Vagina (tissue), 2 donors: ENCODE results near the gene GRAMD2B. TPM values are rescaled to one million over a fixed set of nuclear protein-coding genes. Genes with fewer than 3 reads are reported as not detected.
"Not testable (repeated sequence)": the region's sequence is repeated elsewhere in the genome, so short reads cannot be mapped to it uniquely, and the experiment has no call there.

Experiments used
- DNase-seq, 2 donors: peaks; one replicate each; pipeline ENCODE4 v3.0.0-alpha.2; 2017; ENCODE audit errors: extremely low spot score in 2 of 2
- H3K27ac ChIP-seq: fragments of 200-600 bp; sonication (generic); one replicate; pipeline ENCODE4 v1.5.1; 2019
- H3K27me3 ChIP-seq: fragments of 200-600 bp; sonication (generic); one replicate; pipeline ENCODE4 v1.5.1; 2019
- H3K36me3 ChIP-seq, 2 donors: fragments of 200-600 bp; sonication (generic); one replicate each; pipeline ENCODE4 v1.5.1; 2017 to 2019
- H3K4me1 ChIP-seq: fragments of 200-600 bp; sonication (generic); one replicate; pipeline ENCODE4 v1.5.1; 2019
- H3K4me3 ChIP-seq, 2 donors: fragments of 200-600 bp; sonication (generic); 1 replicate in 1 of 2; 2 replicates in 1 of 2; pipeline ENCODE4 v1.5.1; 2016 to 2019
- H3K9me3 ChIP-seq: fragments of 200-600 bp; sonication (generic); one replicate; pipeline ENCODE4 v1.5.1; 2019
- CTCF ChIP-seq, 3 experiments: fragments of 450-650 bp in 2 of 3; fragments of 200-600 bp in 1 of 3; sonication (generic) in 1 of 3; IDR thresholded peaks; one replicate each; pipeline ENCODE4 v1.5.1; 2017 to 2019; ENCODE audit warnings: antibody characterized with exemption in 3 of 3, mild to moderate bottlenecking in 2 of 3, moderate library complexity in 2 of 3
- POLR2A ChIP-seq, 2 donors: fragments of 450-650 bp; IDR thresholded peaks; one replicate each; pipeline ENCODE4 v1.6.1; 2017; ENCODE audit warnings: antibody characterized with exemption in 2 of 2, mild to moderate bottlenecking in 2 of 2, moderate library complexity in 2 of 2
- POLR2AphosphoS5 ChIP-seq, 2 donors: sonication (generic); formaldehyde crosslinking; IDR thresholded peaks; one replicate each; pipeline ENCODE4 v1.9.0; 2017; ENCODE audit warnings: antibody characterized with exemption in 2 of 2, mild to moderate bottlenecking in 2 of 2, low read depth in 1 of 2; ENCODE audit not compliant: insufficient read depth in 1 of 2
- intact Hi-C: fragments of 100-400 bp; cut with DNase I; formaldehyde crosslinking; loops from one replicate; pipeline ENCODE4 v1.15.1; 2023
- total RNA-seq: library from RNA; depleted of rRNA; stranded (reverse); fragments of >200 nt; gene quantifications from one replicate; pipeline ENCODE4 v1.2.3, GENCODE V29; 2016

Gene GRAMD2B
- total RNA-seq, 1 donor from 2014 or later: 76.9 TPM

- Histone ChIP-seq H3K27ac (peak overlapping the region; percentile 77), H3K4me1 (peaks cover 45% of the 10 kb centered on the region), H3K36me3 (no peaks in the 10 kb centered on the region), H3K9me3 (no peaks in the 10 kb centered on the region), H3K27me3 (no peaks in the 10 kb centered on the region), H3K4me3 (no peak overlapping the region)
- intact Hi-C loops: no loop called here
- DNase-seq: peak in 1 of 2 donors; percentile 6
- TF ChIP-seq CTCF (IDR thresholded peaks at IDR 0.05): no peak
- TF ChIP-seq POLR2AphosphoS5 (IDR thresholded peaks at IDR 0.05; ENCODE audit: insufficient read depth in 1 of 2, low read depth in 1 of 2): no peak
- TF ChIP-seq POLR2A (IDR thresholded peaks at IDR 0.05): no peak
These were observed 92.9 kb downstream of the GRAMD2B start for GRCh38 chr5:126516133-126516532.

- Histone ChIP-seq H3K4me3 (no peak overlapping the region), H3K27ac (peak overlapping the region; percentile 77)
- intact Hi-C loops: no loop called here
These were observed 93.6 kb downstream of the GRAMD2B start for GRCh38 chr5:126516852-126517251.

GRCh38 chr5:126519223-126519622 is 96.0 kb downstream of the GRAMD2B start:
- Histone ChIP-seq H3K27ac (peak overlapping the region; percentile 84), H3K4me1 (peaks cover 42% of the 10 kb centered on the region)
- peak in 1 of 2 donors; percentile 72 for DNase-seq
- H3K4me3 ChIP-seq, intact Hi-C loops, H3K9me3 ChIP-seq, H3K27me3 ChIP-seq, H3K36me3 ChIP-seq: not testable (repeated sequence)

More at GRCh38 chr5:126516852-126517251, 93.6 kb downstream of the GRAMD2B start:
- TF ChIP-seq POLR2A (IDR thresholded peaks at IDR 0.05) (no peak), CTCF (IDR thresholded peaks at IDR 0.05) (no peak), POLR2AphosphoS5 (IDR thresholded peaks at IDR 0.05; ENCODE audit: insufficient read depth in 1 of 2, low read depth in 1 of 2) (no peak)
- no peaks in the 10 kb centered on the region for H3K9me3 ChIP-seq
- peaks cover 48% of the 10 kb centered on the region for H3K4me1 ChIP-seq
- no peaks in the 10 kb centered on the region for H3K27me3 ChIP-seq
- H3K36me3 ChIP-seq: no peaks in the 10 kb centered on the region
- no peak for DNase-seq

- Histone ChIP-seq H3K36me3 (no peaks in the 10 kb centered on the region), H3K9me3 (no peaks in the 10 kb centered on the region), H3K4me3 (peak overlapping the region in 1 of 2 donors; percentile 15), H3K27ac (peak overlapping the region; percentile 84), H3K27me3 (no peaks in the 10 kb centered on the region), H3K4me1 (peaks cover 45% of the 10 kb centered on the region)
- DNase-seq: peak in 1 of 2 donors; percentile 90
- intact Hi-C loops: loop anchor here (5.0 kb wide), 1 partner anchor 38 kb away; no protein-coding TSS in a partner anchor
- peak; percentile 34 to 56 for TF ChIP-seq POLR2AphosphoS5 (IDR thresholded peaks at IDR 0.05; ENCODE audit: insufficient read depth in 1 of 2, low read depth in 1 of 2)
- no peak for TF ChIP-seq POLR2A (IDR thresholded peaks at IDR 0.05)
- TF ChIP-seq CTCF (IDR thresholded peaks at IDR 0.05): no peak
These were observed 96.7 kb downstream of the GRAMD2B start for GRCh38 chr5:126519637-126520592.

- H3K27ac ChIP-seq: peak overlapping the region; percentile 84
- no peaks in the 10 kb centered on the region for H3K36me3 ChIP-seq
- H3K9me3 ChIP-seq: no peaks in the 10 kb centered on the region
- peaks cover 47% of the 10 kb centered on the region for H3K4me1 ChIP-seq
- intact Hi-C loops: loop anchor here (5.0 kb wide), 1 partner anchor 38 kb away; no protein-coding TSS in a partner anchor
- no peaks in the 10 kb centered on the region for H3K27me3 ChIP-seq
- H3K4me3 ChIP-seq: peak overlapping the region in 1 of 2 donors; percentile 15
- TF ChIP-seq CTCF (IDR thresholded peaks at IDR 0.05) (no peak), POLR2A (IDR thresholded peaks at IDR 0.05) (no peak), POLR2AphosphoS5 (IDR thresholded peaks at IDR 0.05; ENCODE audit: insufficient read depth in 1 of 2, low read depth in 1 of 2) (no peak)
- DNase-seq: no peak
These were observed 97.4 kb downstream of the GRAMD2B start for GRCh38 chr5:126520593-126520953.
